Bronchial epithelial cell (primary cell): ENCODE data around the gene AKAP8. TPM values are rescaled to one million over a fixed set of nuclear protein-coding genes. Genes with fewer than 3 reads are reported as not detected.
A peak's percentile ranks its signal among the peaks of the same experiment; 100 is the strongest.
"Not testable (repeated sequence)": the region's sequence is repeated elsewhere in the genome, so short reads cannot be mapped to it uniquely, and the experiment has no call there.

Source experiments
- DNase-seq: peaks from one replicate; pipeline ENCODE4 v3.0.0-alpha.2; 2010; ENCODE audit warnings: low read depth
- FAIRE-seq: peaks from 2 replicates; lab custom pipeline; 2011; peaks lifted over from hg19 to GRCh38; lab: Jason Lieb, UNC
- H3K27me3 ChIP-seq: 2 replicates; pipeline ENCODE4 v1.5.1; 2011; ENCODE audit warnings: low read length; ENCODE audit not compliant: control insufficient read depth, insufficient read depth
- H3K36me3 ChIP-seq: 2 replicates; pipeline ENCODE4 v1.5.1; 2011; ENCODE audit warnings: low read length; ENCODE audit not compliant: control insufficient read depth, insufficient read depth
- H3K4me3 ChIP-seq: 2 replicates; pipeline ENCODE4 v1.5.1; 2011; ENCODE audit warnings: mild to moderate bottlenecking, low read depth, low read length, control low read depth
- CTCF ChIP-seq: IDR thresholded peaks from 2 replicates; pipeline ENCODE4 v1.5.1; 2011; ENCODE audit warnings: mild to moderate bottlenecking, moderate library complexity, low read length, control low read depth, inconsistent platforms; ENCODE audit not compliant: insufficient read depth, severe bottlenecking
- total RNA-seq: library from RNA; depleted of rRNA; stranded (reverse); fragments of >200 nt; gene quantifications from 2 replicates; pipeline ENCODE4 v1.2.1, GENCODE V29; 2014

The AKAP8 gene
- total RNA-seq, 1 donor from 2014 or later, result 16.8 TPM

GRCh38 chr19:15412832-15413231 lies 33.2 kb upstream of the AKAP8 start:
- no peak for TF ChIP-seq CTCF
- no peak for FAIRE-seq
- Histone ChIP-seq H3K36me3 (peaks cover 5% of the 10 kb centered on the region), H3K4me3 (no peak overlapping the region), H3K27me3 (no peaks in the 10 kb centered on the region)
- no peak for DNase-seq

- H3K27me3 ChIP-seq, DNase-seq, H3K4me3 ChIP-seq, FAIRE-seq, H3K36me3 ChIP-seq: not testable (repeated sequence)
These were observed 31.8 kb upstream of the AKAP8 start for GRCh38 chr19:15411351-15411750.

GRCh38 chr19:15404780-15405211 lies 25.2 kb upstream of the AKAP8 start:
- H3K27me3 ChIP-seq, result no peaks in the 10 kb centered on the region
- DNase-seq (no peak), FAIRE-seq (peak; percentile 62)
- no peak for TF ChIP-seq CTCF
- H3K4me3 ChIP-seq, result no peak overlapping the region
- peaks cover 31% of the 10 kb centered on the region for H3K36me3 ChIP-seq

GRCh38 chr19:15404097-15404779 lies 24.7 kb upstream of the AKAP8 start:
- no peak for TF ChIP-seq CTCF
- DNase-seq, result no peak
- no peak overlapping the region for H3K4me3 ChIP-seq
- H3K27me3 ChIP-seq, result no peaks in the 10 kb centered on the region
- FAIRE-seq, result no peak
- peaks cover 33% of the 10 kb centered on the region for H3K36me3 ChIP-seq

GRCh38 chr19:15403151-15403531 lies 23.6 kb upstream of the AKAP8 start:
- no peak overlapping the region for H3K4me3 ChIP-seq
- H3K27me3 ChIP-seq, result no peaks in the 10 kb centered on the region
- FAIRE-seq, result no peak
- H3K36me3 ChIP-seq, result peaks cover 37% of the 10 kb centered on the region
- no peak for TF ChIP-seq CTCF
- no peak for DNase-seq

- Histone ChIP-seq H3K36me3 (peaks cover 42% of the 10 kb centered on the region), H3K27me3 (no peaks in the 10 kb centered on the region), H3K4me3 (no peak overlapping the region)
- no peak for TF ChIP-seq CTCF
- FAIRE-seq (peak; percentile 93), DNase-seq (no peak)
These were observed 23.0 kb upstream of the AKAP8 start for GRCh38 chr19:15402411-15403150.
